ENCODE data around the gene AFMID. TPM values are rescaled to one million over a fixed set of nuclear protein-coding genes. Genes with fewer than 3 reads are reported as not detected.

Gene AFMID
- total and polyA plus RNA-seq, 2 of the 13 experiments (the other 11 are each of a cell fraction or from before 2014, with no cell fraction given) = 249 to 270 TPM

GRCh38 chr17:78253946-78254672, 66.9 kb downstream of the AFMID start (continued):
- TF ChIP-seq CEBPZ (IDR thresholded peaks at IDR 0.05; ENCODE audit: low read length) = no peak
- peak; percentile 91; the same call in 1 of the 2 replicates for TF ChIP-seq TERF1 (CRISPR knock-in tag; IDR thresholded peaks at IDR 0.05)
- no peak for TF ChIP-seq NFE2L2 (IDR thresholded peaks at IDR 0.05; ENCODE audit: low read length)
- peak; percentile 93 for TF ChIP-seq ZNF280B (CRISPR knock-in tag; IDR thresholded peaks at IDR 0.05; ENCODE audit: borderline replicate concordance)
- no peak for TF ChIP-seq CBX1 (IDR thresholded peaks at IDR 0.05; ENCODE audit: low read depth)
- no peak for TF ChIP-seq HNF1A (IDR thresholded peaks at IDR 0.05; ENCODE audit: low read depth)
- peak; percentile 63 for TF ChIP-seq HNF1A (CRISPR knock-in tag; IDR thresholded peaks at IDR 0.05; ENCODE audit: borderline replicate concordance)
- 0 out of 2 replicates have a peak, but pooled peaks have one; percentile 31 for TF ChIP-seq SRF (IDR thresholded peaks at IDR 0.05; ENCODE audit: low read depth, low read length)
- 0 out of 2 replicates have a peak, but pooled peaks have one; percentile 71 for TF ChIP-seq NFE2L1 (CRISPR knock-in tag; IDR thresholded peaks at IDR 0.05; ENCODE audit: borderline replicate concordance)
- TF ChIP-seq REPIN1 (CRISPR knock-in tag; IDR thresholded peaks at IDR 0.05; ENCODE audit: borderline replicate concordance, low read depth) = peak; percentile 93
- peak; percentile 85; the same call in 1 of the 2 replicates for TF ChIP-seq ARID2 (CRISPR knock-in tag; IDR thresholded peaks at IDR 0.05; ENCODE audit: borderline replicate concordance)
- TF ChIP-seq MTF2 (CRISPR knock-in tag; IDR thresholded peaks at IDR 0.05; ENCODE audit: borderline replicate concordance) = 0 out of 2 replicates have a peak, but pooled peaks have one; percentile 19
- TF ChIP-seq HDAC6 (IDR thresholded peaks at IDR 0.05; ENCODE audit: low read depth, low read length) = no peak
- no peak; the same call in 1 of the 2 replicates for TF ChIP-seq ETV5 (CRISPR knock-in tag; IDR thresholded peaks at IDR 0.05; ENCODE audit: borderline replicate concordance)
- TF ChIP-seq PHF21A (CRISPR knock-in tag; IDR thresholded peaks at IDR 0.05) = peak; percentile 43; the same call in 1 of the 2 replicates
- peak; percentile 91; the same call in 1 of the 2 replicates for TF ChIP-seq ZNF614 (CRISPR knock-in tag; IDR thresholded peaks at IDR 0.05; ENCODE audit: borderline replicate concordance)
- peak; percentile 73; the same call in 1 of the 2 replicates for TF ChIP-seq RXRA (CRISPR knock-in tag; IDR thresholded peaks at IDR 0.05)

All from HepG2 (cell line).